Central memory CD8-positive, alpha-beta T cell (primary cell): Measurements from ENCODE around the gene KAT6B.

Experiments used
- ATAC-seq: fragments of 150-1000 bp; cut with Tn5 transposase; replicated peaks from 2 replicates; pipeline ENCODE4 v1.10.0; 2022; ENCODE audit warnings: mild to moderate bottlenecking, moderate FRiP score, moderate number of reproducible peaks; ENCODE audit not compliant: poor library complexity, severe bottlenecking; ENCODE audit errors: extremely low read depth
- DNase-seq, 2 donors: peaks; one replicate each; pipeline ENCODE4 v3.0.0; 2021; ENCODE audit warnings: low spot score in 2 of 2
- H3K27ac Mint-ChIP-seq: one replicate; pipeline ENCODE4 v1.8.0; 2022; ENCODE audit warnings: low read depth, mild to moderate bottlenecking, moderate library complexity, mixed read lengths
- H3K27me3 Mint-ChIP-seq: one replicate; pipeline ENCODE4 v1.8.0; 2022; ENCODE audit warnings: mixed read lengths
- H3K36me3 Mint-ChIP-seq: one replicate; pipeline ENCODE4 v1.8.0; 2022; ENCODE audit warnings: mild to moderate bottlenecking, moderate library complexity, mixed read lengths; ENCODE audit not compliant: insufficient read depth
- H3K4me1 Mint-ChIP-seq: one replicate; pipeline ENCODE4 v1.8.0; 2022; ENCODE audit warnings: mixed read lengths
- H3K4me3 Mint-ChIP-seq: one replicate; pipeline ENCODE4 v1.8.0; 2022; ENCODE audit warnings: mild to moderate bottlenecking, moderate library complexity, mixed read lengths
- H3K9me3 Mint-ChIP-seq: one replicate; pipeline ENCODE4 v1.8.0; 2022; ENCODE audit warnings: mixed read lengths

Gene KAT6B

DNA sequence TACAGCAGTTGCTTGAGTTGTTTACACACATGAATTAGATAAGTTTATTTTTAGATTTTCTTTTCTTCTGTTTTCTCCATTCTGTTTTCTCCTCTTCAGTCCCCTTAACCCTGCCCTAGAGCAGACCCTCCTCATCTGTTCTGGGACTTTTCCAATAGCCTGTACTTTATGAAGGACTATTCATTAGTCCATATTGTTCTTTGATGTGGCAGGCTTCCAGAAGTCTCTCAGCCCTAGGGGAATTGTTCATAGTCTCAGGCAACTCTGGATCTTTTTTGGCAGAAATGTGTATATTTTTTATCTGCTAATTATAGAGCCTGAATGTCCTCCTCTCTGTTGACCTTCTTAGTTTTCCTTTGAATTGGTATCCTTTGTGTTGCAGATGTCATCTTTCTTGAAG lies 25.4 kb downstream of the KAT6B start:
- H3K27me3 Mint-ChIP-seq, result no peaks in the 10 kb centered on the region
- H3K27ac Mint-ChIP-seq, result peak overlapping the region; percentile 8
- ATAC-seq (no peak), DNase-seq (no peak)
- H3K9me3 Mint-ChIP-seq, result no peaks in the 10 kb centered on the region
- peaks cover 8% of the 10 kb centered on the region for H3K36me3 Mint-ChIP-seq
- peaks cover 38% of the 10 kb centered on the region for H3K4me1 Mint-ChIP-seq
- no peak overlapping the region for H3K4me3 Mint-ChIP-seq

DNA sequence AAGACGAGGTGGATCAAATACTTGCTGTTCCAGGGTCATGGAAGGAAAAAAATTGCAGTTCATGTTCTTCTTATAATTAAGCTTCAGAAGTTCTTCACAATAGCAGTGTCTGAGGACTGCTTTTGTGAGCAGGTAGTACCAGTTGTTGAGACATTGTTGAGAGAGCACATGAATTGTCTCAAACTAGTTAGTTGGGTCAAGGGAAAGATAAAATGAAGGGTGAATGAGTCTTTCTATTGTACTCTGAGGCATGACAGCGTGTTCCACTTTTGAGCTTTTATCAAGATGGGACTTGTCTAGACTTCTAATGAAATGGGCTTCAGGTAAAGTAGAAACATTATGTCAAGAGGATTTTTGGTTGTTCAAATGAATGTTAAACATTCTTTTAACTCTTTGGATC lies 26.0 kb downstream of the KAT6B start:
- peaks cover 8% of the 10 kb centered on the region for H3K36me3 Mint-ChIP-seq
- H3K27ac Mint-ChIP-seq, result peak overlapping the region; percentile 8
- ATAC-seq (no peak), DNase-seq (no peak)
- peak overlapping the region; percentile 3 for H3K4me3 Mint-ChIP-seq
- H3K27me3 Mint-ChIP-seq, result no peaks in the 10 kb centered on the region
- no peaks in the 10 kb centered on the region for H3K9me3 Mint-ChIP-seq
- peaks cover 40% of the 10 kb centered on the region for H3K4me1 Mint-ChIP-seq

DNA sequence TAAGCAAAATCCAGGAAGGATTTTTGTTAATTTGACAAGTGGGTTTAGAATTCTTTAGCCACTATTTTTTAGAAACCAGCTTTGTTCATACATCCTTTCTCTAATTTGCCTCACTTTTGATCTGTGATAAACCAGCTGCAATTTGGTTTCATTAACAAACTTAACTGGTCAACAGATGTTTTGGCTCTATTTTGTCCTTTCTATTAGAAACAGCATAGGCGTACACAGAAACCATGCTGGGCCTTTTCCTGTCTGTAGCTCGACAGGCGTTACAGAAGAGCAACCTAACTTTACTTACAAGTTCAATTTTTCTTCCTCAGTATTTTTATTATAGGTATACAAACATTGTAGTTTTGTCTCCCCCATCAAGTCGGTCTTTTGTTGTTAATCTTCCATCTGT lies 28.2 kb downstream of the KAT6B start:
- no peaks in the 10 kb centered on the region for H3K9me3 Mint-ChIP-seq
- no peak for DNase-seq
- peaks cover 42% of the 10 kb centered on the region for H3K4me1 Mint-ChIP-seq
- H3K27ac Mint-ChIP-seq, result no peak overlapping the region
- ATAC-seq, result no peak
- no peaks in the 10 kb centered on the region for H3K27me3 Mint-ChIP-seq
- peaks cover 9% of the 10 kb centered on the region for H3K36me3 Mint-ChIP-seq
- H3K4me3 Mint-ChIP-seq, result no peak overlapping the region

DNA sequence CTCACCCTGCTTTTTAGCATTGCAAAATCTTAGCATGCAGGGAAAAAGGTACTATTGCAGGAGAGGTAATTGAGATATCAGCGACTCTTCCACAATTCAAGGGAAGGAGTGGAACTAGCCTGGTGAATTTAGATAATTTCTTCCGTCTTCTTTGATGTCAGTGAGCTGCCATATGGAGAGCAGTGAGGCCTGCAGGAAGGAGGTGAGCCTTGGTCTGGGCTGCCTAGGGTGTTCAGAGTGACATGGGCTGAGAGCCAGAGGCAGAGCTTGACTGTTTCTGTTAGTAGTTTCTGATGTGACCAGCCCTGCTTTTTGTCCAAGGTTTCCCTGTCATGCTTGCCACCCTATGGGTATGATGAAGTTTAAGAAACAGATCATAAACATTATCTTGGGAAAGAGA lies 28.6 kb downstream of the KAT6B start:
- DNase-seq (no peak), ATAC-seq (no peak)
- Mint-ChIP-seq H3K4me3 (peak overlapping the region; percentile 6), H3K27me3 (no peaks in the 10 kb centered on the region), H3K9me3 (no peaks in the 10 kb centered on the region), H3K36me3 (peaks cover 9% of the 10 kb centered on the region), H3K27ac (no peak overlapping the region), H3K4me1 (peaks cover 42% of the 10 kb centered on the region)

DNA sequence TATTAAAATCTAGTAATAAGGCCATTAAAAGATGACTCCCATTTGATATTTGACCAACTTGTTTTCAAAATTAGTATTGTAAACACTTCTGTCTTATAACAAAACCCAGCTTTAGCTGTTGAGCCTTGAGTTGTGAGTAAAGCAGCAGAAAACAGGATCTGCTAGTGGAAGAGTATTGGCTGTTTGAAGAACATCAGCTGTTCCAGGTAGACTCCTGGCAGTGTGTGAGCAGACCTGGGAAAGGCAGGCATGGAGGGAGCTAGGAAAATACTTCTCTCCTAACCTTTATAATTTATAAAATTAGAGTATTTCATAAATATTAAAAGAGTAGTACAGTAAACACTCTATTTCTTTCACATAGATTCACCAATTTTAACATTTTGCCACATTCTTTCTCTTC lies 29.0 kb downstream of the KAT6B start:
- no peak for DNase-seq
- peaks cover 42% of the 10 kb centered on the region for H3K4me1 Mint-ChIP-seq
- H3K27me3 Mint-ChIP-seq, result no peaks in the 10 kb centered on the region
- ATAC-seq, result no peak
- H3K36me3 Mint-ChIP-seq, result peaks cover 9% of the 10 kb centered on the region
- H3K27ac Mint-ChIP-seq, result no peak overlapping the region
- H3K4me3 Mint-ChIP-seq, result peak overlapping the region; percentile 6
- no peaks in the 10 kb centered on the region for H3K9me3 Mint-ChIP-seq

DNA sequence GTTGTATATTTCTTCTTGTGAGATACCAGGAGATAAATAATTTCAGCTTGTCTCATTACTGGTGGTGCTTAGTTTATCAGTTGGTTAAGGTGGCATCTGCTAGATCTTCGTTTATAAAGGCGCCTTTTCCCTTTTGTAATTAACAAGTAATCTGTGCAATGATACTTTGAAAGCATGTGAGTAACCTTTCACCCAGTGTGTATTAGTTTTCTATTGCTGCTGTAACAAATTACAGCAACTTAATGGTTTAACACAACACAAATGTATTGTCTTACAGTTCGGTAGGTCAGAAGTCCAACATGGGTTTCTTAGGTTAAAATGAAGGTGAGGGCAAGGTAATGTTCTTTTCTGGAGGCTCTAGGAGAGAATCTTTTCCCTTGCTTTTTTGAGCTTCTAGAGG lies 30.5 kb downstream of the KAT6B start:
- Mint-ChIP-seq H3K36me3 (peaks cover 9% of the 10 kb centered on the region), H3K27me3 (no peaks in the 10 kb centered on the region), H3K9me3 (no peaks in the 10 kb centered on the region), H3K4me3 (no peak overlapping the region), H3K27ac (no peak overlapping the region), H3K4me1 (peaks cover 42% of the 10 kb centered on the region)
- no peak for ATAC-seq
- DNase-seq, result no peak

DNA sequence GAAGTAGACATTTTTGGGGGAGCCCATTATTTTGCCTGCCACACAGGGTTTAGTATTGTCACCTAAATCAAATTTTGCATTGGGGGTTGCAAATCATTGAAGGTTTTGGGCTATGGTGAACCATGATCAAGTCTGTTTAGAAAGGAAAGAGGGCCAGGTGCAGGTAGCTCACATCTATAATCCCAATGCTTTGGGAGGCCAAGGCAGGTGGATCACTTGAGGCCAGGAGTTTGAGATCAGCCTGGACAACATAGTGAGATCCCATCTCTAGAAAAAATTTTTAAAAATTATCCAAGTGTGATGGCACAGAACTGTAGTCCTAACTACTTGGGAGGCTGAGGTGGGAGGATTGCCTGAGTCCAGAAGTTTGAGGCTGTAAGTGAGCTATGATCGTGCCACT lies 31.2 kb downstream of the KAT6B start:
- peaks cover 9% of the 10 kb centered on the region for H3K36me3 Mint-ChIP-seq
- H3K9me3 Mint-ChIP-seq, result no peaks in the 10 kb centered on the region
- H3K4me3 Mint-ChIP-seq, result no peak overlapping the region
- no peak for ATAC-seq
- DNase-seq, result no peak
- peaks cover 40% of the 10 kb centered on the region for H3K4me1 Mint-ChIP-seq
- H3K27ac Mint-ChIP-seq, result no peak overlapping the region
- no peaks in the 10 kb centered on the region for H3K27me3 Mint-ChIP-seq

DNA sequence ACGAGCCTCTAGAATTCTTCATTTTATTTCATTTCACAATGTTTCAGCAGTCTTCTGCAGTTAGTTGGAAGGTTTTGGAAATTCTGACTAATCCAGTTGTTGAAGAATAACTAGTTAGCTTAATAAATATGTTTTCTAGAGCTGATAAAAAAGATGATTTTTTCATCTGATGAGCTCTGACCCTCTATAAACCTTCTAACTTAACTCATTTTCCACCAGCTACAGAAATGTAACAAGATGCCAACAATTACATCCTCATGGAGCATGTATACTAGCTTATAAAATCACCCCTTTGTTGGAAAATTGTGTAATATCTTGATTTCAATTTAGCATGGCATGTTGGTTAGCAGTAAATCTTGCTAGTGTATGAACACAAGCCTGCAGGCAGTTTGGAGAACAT lies 33.1 kb downstream of the KAT6B start:
- Mint-ChIP-seq H3K27me3 (no peaks in the 10 kb centered on the region), H3K27ac (no peak overlapping the region), H3K36me3 (peaks cover 11% of the 10 kb centered on the region), H3K4me3 (no peak overlapping the region), H3K4me1 (peaks cover 43% of the 10 kb centered on the region), H3K9me3 (no peaks in the 10 kb centered on the region)
- no peak for ATAC-seq
- DNase-seq, result no peak

DNA sequence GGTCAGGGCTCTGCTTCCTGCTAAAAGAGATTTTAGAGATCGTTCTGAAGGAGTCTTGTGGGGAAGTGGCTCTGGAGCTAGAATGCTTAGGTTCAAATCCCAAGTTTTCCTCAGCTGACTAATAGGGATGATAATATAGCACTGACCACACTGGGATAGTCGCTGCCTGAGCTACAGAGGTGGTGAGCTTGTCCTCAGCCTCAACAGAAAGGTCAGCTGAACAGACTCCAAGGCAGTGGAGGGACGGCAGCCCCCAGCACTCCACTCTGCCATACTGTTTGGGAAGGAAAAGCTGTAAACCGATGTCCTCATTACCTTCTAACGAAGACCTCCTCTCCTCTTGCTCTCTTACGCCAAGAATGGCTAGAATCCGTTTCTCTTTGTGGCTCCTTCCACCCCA lies 36.2 kb downstream of the KAT6B start:
- no peak overlapping the region for H3K4me3 Mint-ChIP-seq
- no peak overlapping the region for H3K27ac Mint-ChIP-seq
- no peaks in the 10 kb centered on the region for H3K27me3 Mint-ChIP-seq
- peaks cover 5% of the 10 kb centered on the region for H3K36me3 Mint-ChIP-seq
- no peak for DNase-seq
- no peaks in the 10 kb centered on the region for H3K9me3 Mint-ChIP-seq
- H3K4me1 Mint-ChIP-seq, result peaks cover 32% of the 10 kb centered on the region
- no peak for ATAC-seq

DNA sequence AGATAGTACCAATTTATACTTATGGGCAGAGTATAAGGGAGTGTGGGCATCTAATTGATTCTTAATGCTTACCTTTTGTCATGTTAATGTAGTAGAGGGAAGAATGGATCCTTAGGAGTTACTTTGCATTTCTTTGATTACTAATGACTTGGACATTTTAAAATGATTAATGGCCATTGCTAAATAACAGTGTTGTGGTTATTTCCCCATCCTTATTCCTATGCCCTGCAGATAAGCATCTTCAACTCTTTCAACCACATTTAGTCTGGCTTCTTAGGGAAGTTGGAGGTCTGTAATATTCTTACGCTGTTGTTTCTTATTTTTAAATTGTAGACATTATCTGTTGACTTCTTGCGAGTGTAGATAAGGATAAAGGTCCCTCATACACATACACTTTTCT lies 37.2 kb downstream of the KAT6B start:
- Mint-ChIP-seq H3K9me3 (no peaks in the 10 kb centered on the region), H3K27ac (no peak overlapping the region), H3K4me1 (peaks cover 34% of the 10 kb centered on the region), H3K27me3 (no peaks in the 10 kb centered on the region), H3K36me3 (peaks cover 4% of the 10 kb centered on the region), H3K4me3 (no peak overlapping the region)
- no peak for DNase-seq
- no peak for ATAC-seq

DNA sequence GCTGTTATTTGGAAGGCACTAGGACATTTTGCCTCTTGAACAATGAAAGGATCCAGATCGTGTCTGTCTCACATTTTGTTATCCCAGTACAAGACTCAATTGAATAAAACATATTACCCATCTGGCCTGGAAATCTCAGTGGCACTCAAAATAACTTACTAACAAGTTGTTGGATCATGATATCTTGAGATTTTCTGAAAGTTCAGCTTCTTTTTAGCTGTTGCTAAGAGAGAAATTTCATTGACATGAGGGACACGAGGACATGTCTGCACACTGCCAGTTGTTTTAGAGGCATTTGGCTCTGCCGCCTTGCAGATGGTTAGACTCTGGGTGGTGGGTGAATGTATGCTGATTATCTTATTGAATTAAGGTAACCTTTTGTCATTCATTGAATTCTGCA lies 41.0 kb downstream of the KAT6B start:
- H3K9me3 Mint-ChIP-seq, result no peaks in the 10 kb centered on the region
- DNase-seq (no peak), ATAC-seq (no peak)
- H3K4me3 Mint-ChIP-seq, result no peak overlapping the region
- H3K27me3 Mint-ChIP-seq, result no peaks in the 10 kb centered on the region
- peak overlapping the region; percentile 13 for H3K27ac Mint-ChIP-seq
- H3K4me1 Mint-ChIP-seq, result peaks cover 38% of the 10 kb centered on the region
- H3K36me3 Mint-ChIP-seq, result peaks cover 4% of the 10 kb centered on the region

DNA sequence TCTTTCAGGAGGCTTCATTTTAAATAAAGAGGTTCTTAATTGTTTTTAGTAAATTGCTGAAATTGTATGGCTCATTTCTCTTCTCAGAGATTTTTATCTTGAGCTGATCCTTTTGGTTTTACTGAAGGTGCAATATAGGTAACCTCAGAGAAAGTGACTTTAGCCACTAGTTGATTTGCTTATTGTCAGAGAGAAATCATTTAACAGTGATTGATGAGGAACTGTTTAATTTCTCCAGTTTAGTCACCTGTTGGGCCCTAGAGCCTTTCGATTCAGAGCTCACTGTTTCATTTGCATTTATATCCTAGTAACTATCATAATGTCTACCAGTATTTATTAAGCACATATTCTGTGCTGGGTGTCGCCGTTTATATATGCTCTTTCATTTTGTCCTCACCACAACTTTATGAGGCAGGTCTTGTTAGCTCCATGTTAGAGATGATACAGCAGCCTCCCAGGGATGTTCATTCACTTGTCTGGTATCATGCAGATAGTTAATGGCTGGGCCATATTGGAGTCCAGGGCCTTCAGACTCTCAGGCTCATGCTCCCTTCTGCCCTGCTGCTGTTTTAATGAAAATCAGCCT lies 42.1 kb downstream of the KAT6B start:
- H3K36me3 Mint-ChIP-seq, result peaks cover 4% of the 10 kb centered on the region
- DNase-seq, result no peak
- no peaks in the 10 kb centered on the region for H3K27me3 Mint-ChIP-seq
- H3K4me3 Mint-ChIP-seq, result no peak overlapping the region
- ATAC-seq, result no peak
- peaks cover 34% of the 10 kb centered on the region for H3K4me1 Mint-ChIP-seq
- no peaks in the 10 kb centered on the region for H3K9me3 Mint-ChIP-seq
- H3K27ac Mint-ChIP-seq, result no peak overlapping the region

DNA sequence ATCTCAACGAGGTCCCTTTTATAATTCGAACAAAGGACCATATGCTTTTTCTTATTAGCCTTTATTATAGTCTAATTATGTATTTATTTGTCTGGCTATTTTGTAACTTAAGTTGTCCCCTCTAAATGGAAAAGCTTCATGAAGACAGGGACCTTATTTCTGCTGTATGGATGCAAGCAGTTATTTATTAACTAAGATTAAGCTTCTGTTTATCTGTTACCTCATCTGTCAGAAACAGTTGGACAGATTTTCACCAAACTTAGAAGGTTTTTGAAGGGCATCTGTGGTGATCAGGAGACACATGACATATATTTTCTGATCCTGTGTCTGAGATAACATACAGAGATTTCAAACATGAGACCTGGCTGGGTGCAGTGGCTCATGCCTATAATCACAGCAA lies 43.2 kb downstream of the KAT6B start:
- Mint-ChIP-seq H3K9me3 (no peaks in the 10 kb centered on the region), H3K4me3 (no peak overlapping the region), H3K36me3 (peaks cover 1% of the 10 kb centered on the region), H3K4me1 (peaks cover 44% of the 10 kb centered on the region), H3K27ac (no peak overlapping the region), H3K27me3 (no peaks in the 10 kb centered on the region)
- DNase-seq (no peak), ATAC-seq (no peak)

DNA sequence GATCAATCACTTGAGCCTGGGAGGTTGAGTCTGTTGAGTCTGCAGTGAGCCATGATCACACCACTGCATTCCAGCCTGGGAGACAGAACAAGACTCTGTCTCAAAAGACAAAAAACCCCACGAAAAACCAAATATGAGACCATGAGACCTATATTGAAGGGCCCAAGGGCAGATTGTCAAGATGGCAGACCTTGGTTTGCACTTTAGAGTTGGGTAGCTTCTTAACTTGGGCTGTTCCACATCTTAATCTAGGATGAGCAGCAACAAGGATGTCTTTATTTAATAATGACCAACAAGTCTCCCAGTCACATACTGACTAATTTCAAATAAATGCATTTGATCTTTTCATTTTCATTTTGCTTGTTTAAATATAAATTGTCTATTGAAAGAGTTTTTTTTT lies 43.8 kb downstream of the KAT6B start:
- Mint-ChIP-seq H3K9me3 (no peaks in the 10 kb centered on the region), H3K27me3 (no peaks in the 10 kb centered on the region)

More for the DNA sequence above, 43.8 kb downstream of the KAT6B start:
- DNase-seq (no peak), ATAC-seq (no peak)
- peaks cover 1% of the 10 kb centered on the region for H3K36me3 Mint-ChIP-seq
- no peak overlapping the region for H3K27ac Mint-ChIP-seq
- H3K4me1 Mint-ChIP-seq, result peaks cover 49% of the 10 kb centered on the region
- H3K4me3 Mint-ChIP-seq, result no peak overlapping the region
